NCI-H1436 (cell line): ENCODE data around the gene WNT4.

ENCODE experiments used
- DNase-seq: peaks from one replicate; lab custom pipeline; 2025; lab: John Stamatoyannopoulos, UW

WNT4 gene

GRCh38 chr1:22074803-22075202, 68.1 kb downstream of the WNT4 start:
- DNase-seq, result no peak

GRCh38 chr1:22071511-22071910, 71.4 kb downstream of the WNT4 start:
- no peak for DNase-seq
